GM19099 (cell line): ENCODE results near the gene ZNF638.

Source experiments
- POLR2A ChIP-seq: IDR thresholded peaks from 3 replicates; pipeline ENCODE4 v1.6.1; 2011; ENCODE audit warnings: low read depth; ENCODE audit not compliant: insufficient read length; ENCODE audit errors: extremely low read depth

ZNF638 gene

GRCh38 chr2:71361631-71362030 is 30.0 kb downstream of the ZNF638 start:
- no peak for TF ChIP-seq POLR2A

- no peak for TF ChIP-seq POLR2A
These were observed 30.9 kb downstream of the ZNF638 start for GRCh38 chr2:71362447-71362846.

GRCh38 chr2:71370015-71370414 is 38.4 kb downstream of the ZNF638 start:
- no peak for TF ChIP-seq POLR2A

- no peak for TF ChIP-seq POLR2A
These were observed 40.5 kb downstream of the ZNF638 start for GRCh38 chr2:71372042-71372441.

GRCh38 chr2:71379086-71379485 is 47.5 kb downstream of the ZNF638 start:
- TF ChIP-seq POLR2A = no peak

- TF ChIP-seq POLR2A = no peak
These were observed 49.1 kb downstream of the ZNF638 start for GRCh38 chr2:71380665-71381064.

GRCh38 chr2:71385012-71385411 is 53.4 kb downstream of the ZNF638 start:
- TF ChIP-seq POLR2A = no peak

- no peak for TF ChIP-seq POLR2A
These were observed 56.6 kb downstream of the ZNF638 start for GRCh38 chr2:71388214-71388613.

GRCh38 chr2:71389384-71390072 is 57.9 kb downstream of the ZNF638 start:
- no peak for TF ChIP-seq POLR2A

GRCh38 chr2:71393216-71393615 is 61.6 kb downstream of the ZNF638 start:
- TF ChIP-seq POLR2A = no peak

- TF ChIP-seq POLR2A = no peak
These were observed 63.9 kb downstream of the ZNF638 start for GRCh38 chr2:71395471-71395870.

- no peak for TF ChIP-seq POLR2A
These were observed 70.8 kb downstream of the ZNF638 start for GRCh38 chr2:71402427-71402826.

GRCh38 chr2:71409611-71410010 is 78.0 kb downstream of the ZNF638 start:
- TF ChIP-seq POLR2A = no peak

GRCh38 chr2:71410696-71411095 is 79.1 kb downstream of the ZNF638 start:
- TF ChIP-seq POLR2A = no peak

- TF ChIP-seq POLR2A = no peak
These were observed 86.0 kb downstream of the ZNF638 start for GRCh38 chr2:71417300-71418202.

- TF ChIP-seq POLR2A = no peak
These were observed 87.6 kb downstream of the ZNF638 start for GRCh38 chr2:71419145-71419544.

GRCh38 chr2:71419976-71420375 is 88.4 kb downstream of the ZNF638 start:
- TF ChIP-seq POLR2A = no peak

- no peak for TF ChIP-seq POLR2A
These were observed 91.2 kb downstream of the ZNF638 start for GRCh38 chr2:71422786-71423185.
